HG02938 (cell line): Measurements from ENCODE around the gene LEPROT.
A peak's percentile ranks its signal among the peaks of the same experiment; 100 is the strongest.
"Not testable (repeated sequence)": the region's sequence is repeated elsewhere in the genome, so short reads cannot be mapped to it uniquely, and the experiment has no call there.

ENCODE experiments used
- ATAC-seq: cut with Tn5 transposase; IDR thresholded peaks from one replicate; pipeline ENCODE4 v1.9.1; 2021; ENCODE audit warnings: mild to moderate bottlenecking, moderate library complexity; ENCODE audit not compliant: unreplicated experiment

LEPROT gene

GRCh38 chr1:65435987-65436386 is 15.5 kb downstream of the LEPROT start:
- no peak for ATAC-seq

- ATAC-seq = no peak
These were observed 17.1 kb downstream of the LEPROT start for GRCh38 chr1:65437616-65438015.

GRCh38 chr1:65440322-65440900 is 19.9 kb downstream of the LEPROT start:
- ATAC-seq = no peak

GRCh38 chr1:65440915-65441314 is 20.4 kb downstream of the LEPROT start:
- ATAC-seq = no peak

- ATAC-seq = no peak
These were observed 21.0 kb downstream of the LEPROT start for GRCh38 chr1:65441464-65441863.

DNA sequence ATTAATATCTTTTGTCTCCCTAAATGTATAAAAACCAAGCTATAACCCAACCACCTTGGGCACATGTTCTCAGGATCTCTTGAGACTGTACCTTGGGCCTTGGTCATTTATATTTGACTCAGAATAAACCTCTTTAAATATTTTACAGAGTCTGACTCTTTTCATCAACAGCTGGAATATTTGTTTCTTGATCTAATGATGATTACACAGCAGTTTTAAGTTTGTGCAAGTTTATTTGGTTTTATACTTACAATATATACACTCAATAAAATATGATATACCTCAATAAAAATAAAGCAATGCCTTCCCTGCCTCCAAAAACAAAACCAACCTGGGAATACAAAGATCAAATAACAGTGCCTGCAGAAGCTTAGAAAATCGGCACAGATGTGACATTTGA is 22.0 kb downstream of the LEPROT start:
- no peak for ATAC-seq

- ATAC-seq = no peak
These were observed 23.2 kb downstream of the LEPROT start for GRCh38 chr1:65443647-65444046.

DNA sequence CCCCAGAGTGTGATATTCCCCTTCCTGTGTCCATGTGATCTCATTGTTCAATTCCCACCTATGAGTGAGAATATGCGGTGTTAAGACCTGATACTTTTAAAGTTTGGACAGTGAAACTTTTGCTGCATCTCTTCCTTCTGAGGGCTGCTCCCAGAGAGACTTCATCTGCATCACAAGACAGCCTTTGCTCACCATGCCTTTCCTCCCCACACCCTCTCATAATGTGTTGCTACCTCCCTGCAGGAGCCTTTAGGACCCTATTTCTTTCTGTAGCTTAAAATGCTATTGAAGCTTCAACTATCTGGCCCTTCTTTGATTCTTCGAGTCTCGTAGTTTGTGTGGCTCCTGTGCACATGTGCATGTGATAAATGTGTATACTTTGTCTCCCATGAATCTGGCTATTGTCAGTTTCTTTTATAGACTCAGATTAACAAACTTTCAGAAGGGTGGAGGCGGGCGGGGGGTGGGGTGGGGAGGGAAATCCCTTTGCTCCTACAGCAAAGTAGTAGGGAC is 23.7 kb downstream of the LEPROT start:
- ATAC-seq = no peak

DNA sequence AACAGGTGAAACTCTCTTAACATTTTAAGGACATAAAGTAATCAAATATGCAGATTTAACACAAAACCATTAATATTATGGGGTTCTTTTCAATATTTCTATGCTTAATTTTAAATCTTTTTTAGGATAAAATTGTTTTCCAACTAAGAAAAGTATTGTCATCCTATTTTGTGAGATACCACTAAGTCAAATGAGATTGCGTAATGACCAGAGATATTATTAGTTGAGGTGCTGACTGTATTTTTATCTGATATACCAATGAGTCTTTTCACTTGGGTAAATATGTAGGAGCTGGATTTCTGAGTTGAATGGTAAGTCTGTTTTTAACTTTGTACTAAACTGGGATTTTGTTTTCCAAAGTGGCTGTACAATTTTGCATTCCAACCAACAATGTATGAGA is 25.4 kb downstream of the LEPROT start:
- ATAC-seq = no peak

DNA sequence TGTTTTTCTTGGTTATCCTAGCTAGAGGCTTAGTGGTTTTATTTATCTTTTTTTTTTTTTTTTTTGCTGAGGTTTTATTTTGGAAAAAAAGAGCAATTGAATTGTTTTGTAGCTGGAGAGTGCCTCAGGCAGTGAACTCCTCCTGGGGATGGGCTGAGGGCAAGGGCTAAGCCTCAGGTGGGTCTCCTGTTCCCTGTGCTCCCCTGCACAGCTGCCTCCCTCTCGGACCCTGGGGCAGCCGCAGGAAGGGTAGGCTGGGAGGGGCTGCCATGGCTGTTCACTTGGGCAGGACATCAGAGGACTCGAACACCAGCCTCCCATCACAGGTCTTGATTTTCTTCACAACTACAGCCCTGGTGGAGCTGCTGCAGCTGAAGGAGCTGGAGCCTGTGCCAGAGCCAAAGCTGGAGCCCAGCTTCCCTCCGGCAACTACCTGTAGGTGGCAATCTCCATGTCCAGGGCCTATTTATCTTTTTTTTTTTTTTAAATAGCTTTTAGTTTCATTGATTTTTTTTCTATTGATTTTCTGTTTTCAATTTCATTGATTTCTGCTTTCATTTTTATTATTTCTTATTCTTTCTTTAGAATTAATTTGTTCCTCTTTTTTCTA is 28.9 kb downstream of the LEPROT start:
- ATAC-seq = no peak

- ATAC-seq = not testable (repeated sequence)
These were observed 35.2 kb downstream of the LEPROT start for GRCh38 chr1:65455678-65456077.

DNA sequence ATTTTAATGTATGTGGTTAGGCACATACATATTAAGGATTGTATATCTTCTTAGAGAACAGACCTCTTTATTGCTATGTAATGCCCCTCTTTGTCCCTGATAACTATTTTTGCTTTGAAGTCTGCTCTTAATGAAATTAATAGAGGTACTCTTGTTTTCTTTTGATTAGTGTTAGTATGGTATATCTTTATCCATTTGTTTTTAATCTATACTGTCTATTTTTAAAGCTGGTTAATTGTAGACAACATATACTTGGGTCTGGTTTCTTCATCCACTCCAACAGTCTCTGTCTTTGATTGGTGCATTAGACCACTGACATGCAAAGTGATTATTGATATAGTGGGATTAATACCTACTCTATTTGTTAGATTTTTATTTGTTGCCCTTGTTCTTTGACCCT is 36.0 kb downstream of the LEPROT start:
- no peak for ATAC-seq

DNA sequence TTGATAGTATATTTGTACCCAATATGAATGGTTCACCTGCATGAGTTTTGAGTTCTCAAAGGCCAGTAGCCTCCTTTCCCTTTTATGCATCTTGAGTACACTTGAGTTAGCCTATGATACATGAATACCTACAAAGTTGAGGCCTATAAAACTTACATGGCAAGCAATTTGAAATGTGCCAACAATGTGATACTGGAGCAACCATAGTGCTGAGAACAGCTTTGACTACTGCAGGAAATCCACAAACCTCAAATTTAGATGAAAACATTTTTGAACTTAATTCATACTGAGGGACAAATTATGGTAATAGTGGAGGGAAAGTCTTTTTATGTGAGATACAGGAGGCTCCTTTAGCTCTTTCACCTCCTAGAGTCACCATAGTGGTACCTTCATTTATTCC is 37.4 kb downstream of the LEPROT start:
- ATAC-seq = no peak

DNA sequence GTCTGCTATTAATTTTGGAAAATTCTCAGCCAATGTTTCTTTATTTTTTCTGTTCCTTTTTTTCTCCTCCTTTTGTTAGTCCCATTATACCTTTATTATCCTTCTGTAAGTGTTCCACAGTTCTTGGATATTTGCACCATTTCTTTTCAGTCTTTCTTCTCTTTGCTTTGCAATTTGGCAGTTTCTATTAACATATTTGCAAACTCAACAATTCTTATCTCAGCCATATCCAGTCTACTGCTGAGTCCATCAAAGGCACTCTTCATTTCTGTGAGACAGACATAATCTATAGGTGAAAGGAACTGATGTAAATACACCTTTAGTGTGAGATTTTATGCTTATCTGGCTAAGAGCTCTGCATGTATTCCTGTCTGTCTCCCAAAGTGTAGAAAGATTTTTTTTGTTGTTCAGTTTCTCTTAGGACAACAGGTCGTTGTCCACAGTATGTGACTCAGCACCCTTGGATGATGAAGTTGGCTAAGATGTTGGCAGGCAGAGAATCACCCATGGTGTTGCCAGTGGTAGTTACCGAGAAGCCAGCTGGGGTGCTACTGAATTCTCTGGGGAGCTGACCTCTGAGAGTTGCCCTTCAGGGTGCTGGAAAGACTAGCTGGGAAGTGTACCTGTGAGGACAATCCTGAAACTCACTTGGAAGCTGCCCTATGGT is 38.4 kb downstream of the LEPROT start:
- ATAC-seq = no peak

GRCh38 chr1:65459397-65459768 is 38.9 kb downstream of the LEPROT start:
- peak; percentile 70 for ATAC-seq

DNA sequence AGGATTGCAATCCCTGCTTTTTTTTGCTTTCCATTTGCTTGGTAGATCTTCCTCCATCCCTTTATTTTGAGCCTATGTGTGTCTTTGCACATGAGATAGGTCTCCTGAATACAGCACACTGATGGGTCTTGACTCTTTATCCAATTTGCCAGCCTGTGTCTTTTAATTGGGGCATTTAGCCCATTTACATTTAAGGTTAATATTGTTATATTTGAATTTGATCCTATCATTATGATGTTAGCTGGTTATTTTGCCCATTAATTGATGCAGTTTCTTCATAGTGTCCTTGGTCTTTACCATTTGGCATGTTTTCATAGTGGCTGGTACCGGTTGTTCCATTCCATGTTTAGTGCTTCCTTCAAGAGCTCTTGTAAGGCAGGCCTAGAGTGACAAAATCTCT is 45.4 kb downstream of the LEPROT start:
- not testable (repeated sequence) for ATAC-seq

GRCh38 chr1:65467536-65467935 is 47.1 kb downstream of the LEPROT start:
- no peak for ATAC-seq

DNA sequence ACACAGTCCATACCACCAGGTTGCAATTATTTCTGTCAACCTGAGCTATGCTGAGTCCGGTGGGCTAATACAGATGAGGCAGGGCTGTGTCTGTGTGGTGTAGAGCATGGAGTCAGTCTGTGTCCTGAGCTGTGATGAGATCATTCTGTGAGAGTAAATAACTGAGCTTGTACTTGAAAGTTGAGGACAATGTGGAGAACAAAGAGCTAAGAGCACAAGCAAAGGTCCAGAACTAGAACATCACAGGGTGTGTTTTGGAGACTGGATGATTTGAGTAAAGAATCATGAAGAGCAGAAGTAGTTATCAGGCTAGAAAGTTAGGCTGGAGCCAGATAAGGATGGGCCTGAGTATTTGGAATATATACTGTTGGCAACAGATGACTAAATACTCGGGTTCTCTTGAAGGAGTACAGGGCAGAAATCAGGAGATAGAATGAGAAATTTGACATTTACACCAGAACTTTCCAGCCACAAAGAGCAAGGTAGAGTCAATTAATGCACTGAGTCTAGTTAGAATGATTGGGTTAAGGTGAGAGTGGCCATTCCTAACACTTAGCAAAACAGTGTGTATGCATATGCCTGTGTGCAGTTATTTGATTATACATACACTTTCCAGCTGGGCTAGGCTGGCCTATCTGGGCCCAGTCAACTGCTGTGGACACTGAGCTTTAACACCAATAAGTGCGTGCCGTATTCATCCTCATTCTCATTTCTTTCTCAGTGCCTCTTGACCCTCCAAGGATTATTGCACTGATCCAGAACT is 48.8 kb downstream of the LEPROT start:
- ATAC-seq = no peak

DNA sequence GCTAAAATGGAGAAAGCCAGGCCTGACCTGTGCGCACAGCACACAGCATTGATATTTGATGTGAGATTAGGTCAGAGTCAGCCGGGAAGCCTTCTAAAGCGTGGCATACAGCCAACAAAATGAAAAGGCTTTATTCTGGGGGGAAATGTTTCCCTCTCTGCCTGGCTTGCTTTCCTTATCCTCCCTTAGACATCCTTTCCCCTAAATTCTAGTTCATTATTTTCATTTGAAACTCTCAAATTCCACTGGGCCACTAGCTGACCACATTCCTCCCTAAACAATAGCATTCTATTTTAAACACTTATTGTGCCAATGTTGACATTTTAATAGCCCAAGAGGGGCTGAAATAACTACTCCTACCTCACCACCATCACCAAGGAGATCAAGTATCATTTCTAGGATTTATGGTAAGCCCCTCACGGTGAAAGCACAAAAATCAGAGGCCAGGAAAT is 49.4 kb downstream of the LEPROT start:
- ATAC-seq = no peak

DNA sequence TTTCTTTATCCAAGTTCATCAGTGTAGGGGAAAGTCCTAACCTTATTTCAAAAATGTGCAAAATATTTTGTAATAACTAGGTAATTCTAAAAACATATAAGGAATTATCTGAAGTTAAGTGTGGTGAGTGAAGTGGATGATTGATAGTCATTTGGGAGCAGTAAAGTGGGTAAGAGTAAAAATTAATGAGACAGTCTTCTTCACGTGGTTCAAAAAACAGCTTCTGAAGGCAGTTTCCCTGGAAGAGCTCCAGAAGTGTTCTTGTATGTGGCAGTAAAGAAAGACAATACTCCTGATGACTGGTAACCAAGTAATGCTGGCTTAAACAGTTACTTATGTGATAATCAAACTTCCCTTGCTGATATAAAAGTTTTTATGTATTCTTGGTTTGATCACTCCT is 50.3 kb downstream of the LEPROT start:
- ATAC-seq = no peak

GRCh38 chr1:65471213-65471833 is 50.9 kb downstream of the LEPROT start:
- no peak for ATAC-seq
